GM18907 (cell line): ENCODE data around the gene NRXN2.

Experiments
- ATAC-seq: cut with Tn5 transposase; IDR thresholded peaks from one replicate; pipeline ENCODE4 v1.9.1; 2021; ENCODE audit warnings: mild to moderate bottlenecking, moderate library complexity; ENCODE audit not compliant: unreplicated experiment

The NRXN2 gene

GRCh38 chr11:64744544-64745188 is 21.7 kb upstream of the NRXN2 start:
- no peak for ATAC-seq

- ATAC-seq: no peak
Measured at GRCh38 chr11:64743591-64744543, 20.9 kb upstream of the NRXN2 start, which contains the start of gene RASGRP2. RASGRP2 (minus strand) TSS chr11:64744142; CDS start chr11:64742866, 1,276 bp downstream.

- ATAC-seq: no peak
Measured at GRCh38 chr11:64742889-64743590, 20.0 kb upstream of the NRXN2 start.

GRCh38 chr11:64742087-64742888 is 19.3 kb upstream of the NRXN2 start:
- ATAC-seq: no peak

- no peak for ATAC-seq
Measured at GRCh38 chr11:64741375-64742086, 18.5 kb upstream of the NRXN2 start.

GRCh38 chr11:64739871-64740270 is 16.9 kb upstream of the NRXN2 start:
- ATAC-seq: no peak

GRCh38 chr11:64736654-64737053 is 13.7 kb upstream of the NRXN2 start:
- ATAC-seq: no peak

- ATAC-seq: no peak
Measured at GRCh38 chr11:64735725-64736259, 12.8 kb upstream of the NRXN2 start.

GRCh38 chr11:64734811-64735724 is 12.1 kb upstream of the NRXN2 start:
- no peak for ATAC-seq

- no peak for ATAC-seq
Measured at GRCh38 chr11:64731601-64732000, 8.6 kb upstream of the NRXN2 start.

GRCh38 chr11:64729851-64730382 is 6.9 kb upstream of the NRXN2 start:
- ATAC-seq: no peak

GRCh38 chr11:64728757-64729365 is 5.9 kb upstream of the NRXN2 start:
- ATAC-seq: no peak

GRCh38 chr11:64726867-64727530 is 4.0 kb upstream of the NRXN2 start:
- no peak for ATAC-seq

- ATAC-seq: no peak
Measured at GRCh38 chr11:64726211-64726641, 3.2 kb upstream of the NRXN2 start.

- ATAC-seq: no peak
Measured at GRCh38 chr11:64724863-64725532, 2.0 kb upstream of the NRXN2 start.

- no peak for ATAC-seq
Measured at GRCh38 chr11:64723907-64724862, 1.2 kb upstream of the NRXN2 start.
